NT2/D1 (cell line): ENCODE results near the gene TCAF1.
A peak's percentile ranks its signal among the peaks of the same experiment; 100 is the strongest.

ENCODE experiments used
- DNase-seq: peaks from one replicate; pipeline ENCODE4 v3.0.0-alpha.2; 2011; ENCODE audit warnings: low read depth, low spot score
- H3K27me3 ChIP-seq: 2 replicates; pipeline ENCODE4 v1.6.0; 2011; ENCODE audit warnings: mild to moderate bottlenecking; ENCODE audit not compliant: insufficient read length, insufficient read depth
- H3K36me3 ChIP-seq: 2 replicates; pipeline ENCODE4 v1.6.1; 2011; ENCODE audit warnings: mild to moderate bottlenecking, low read length, mixed read lengths; ENCODE audit not compliant: insufficient read depth, insufficient read length
- H3K4me1 ChIP-seq: 2 replicates; pipeline ENCODE4 v1.5.1; 2011; ENCODE audit not compliant: insufficient read depth, insufficient read length
- H3K4me3 ChIP-seq: 2 replicates; pipeline ENCODE4 v1.5.1; 2011; ENCODE audit warnings: low read depth; ENCODE audit not compliant: insufficient read length
- H3K9ac ChIP-seq: 2 replicates; pipeline ENCODE4 v1.6.0; 2011; ENCODE audit warnings: low read depth; ENCODE audit not compliant: insufficient read length
- H3K9me3 ChIP-seq: 2 replicates; pipeline ENCODE4 v1.5.1; 2011; ENCODE audit warnings: mild to moderate bottlenecking, low read length; ENCODE audit not compliant: insufficient read depth
- SUZ12 ChIP-seq: IDR thresholded peaks from 2 replicates; pipeline ENCODE4 v1.6.1; 2011; ENCODE audit not compliant: insufficient read length, insufficient read depth; ENCODE audit errors: extremely low read depth
- YY1 ChIP-seq: IDR thresholded peaks from 2 replicates; pipeline ENCODE4 v1.6.1; 2011; ENCODE audit not compliant: insufficient read length, insufficient read depth
- ZNF274 ChIP-seq: IDR thresholded peaks from 2 replicates; pipeline ENCODE4 v1.6.1; 2011; ENCODE audit warnings: mild to moderate bottlenecking, low read depth, low read length

The TCAF1 gene

DNA sequence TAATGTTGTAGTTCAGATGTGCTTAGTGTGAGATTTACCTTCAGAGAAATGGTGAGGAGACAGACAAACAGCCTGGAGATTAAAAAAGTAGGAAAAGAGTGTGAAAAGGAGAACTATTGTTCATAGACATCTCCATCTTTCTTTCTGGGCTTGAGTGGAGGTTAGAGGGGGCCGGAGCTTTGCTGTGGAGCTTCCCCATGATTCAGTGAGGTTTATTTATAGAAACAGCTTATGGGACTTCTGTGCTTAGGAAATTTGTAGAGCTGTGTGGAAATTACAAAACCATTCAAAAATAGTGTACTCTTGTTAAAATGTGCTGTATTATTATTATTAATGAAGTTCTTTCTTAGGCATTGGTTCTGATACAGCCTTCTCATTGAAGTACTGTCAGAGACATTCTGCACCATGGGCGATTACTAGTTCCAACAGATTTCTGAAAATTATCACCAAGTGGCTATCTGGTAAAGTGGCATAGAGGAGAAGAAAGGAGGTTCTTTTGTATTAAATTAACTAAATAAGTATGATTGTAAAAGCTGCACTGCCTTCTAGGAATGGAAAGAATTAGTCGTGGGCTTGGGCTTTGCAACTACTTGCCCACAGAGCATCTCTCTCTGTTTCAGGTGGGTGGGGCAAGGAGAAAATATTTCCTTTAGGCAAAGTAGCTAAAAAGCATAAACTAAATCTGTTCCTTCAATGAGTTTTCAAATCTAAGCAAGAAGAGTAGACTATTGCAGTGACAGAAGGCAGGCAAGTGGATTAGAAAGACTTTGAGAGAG is 8.7 kb upstream of the TCAF1 start:
- no peaks in the 10 kb centered on the region for H3K9me3 ChIP-seq
- no peaks in the 10 kb centered on the region for H3K27me3 ChIP-seq
- no peak for DNase-seq
- no peaks in the 10 kb centered on the region for H3K36me3 ChIP-seq
- H3K9ac ChIP-seq: no peak overlapping the region
- no peak for TF ChIP-seq ZNF274
- no peak for TF ChIP-seq SUZ12
- TF ChIP-seq YY1: no peak
- no peaks in the 10 kb centered on the region for H3K4me1 ChIP-seq
- no peak overlapping the region for H3K4me3 ChIP-seq

DNA sequence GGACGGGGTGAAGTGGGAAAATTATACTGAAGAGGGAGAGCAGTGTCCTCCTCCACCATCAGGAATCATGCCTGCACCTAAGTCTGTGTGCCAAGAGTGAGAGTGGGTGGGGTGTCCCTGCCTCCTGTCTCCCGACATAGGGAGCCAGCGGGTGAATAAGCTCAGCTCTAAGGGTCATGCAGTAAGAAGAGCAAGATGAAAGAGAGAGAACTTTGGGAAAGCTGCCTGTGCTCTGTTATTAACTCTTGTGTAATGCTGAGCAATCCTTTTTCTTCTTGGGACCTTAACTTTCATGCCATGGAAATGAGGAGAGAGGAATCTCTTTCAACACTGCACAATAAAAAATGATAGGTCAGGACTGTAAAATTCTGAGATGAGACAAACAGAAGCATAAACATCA is 7.9 kb upstream of the TCAF1 start:
- Histone ChIP-seq H3K4me1 (no peaks in the 10 kb centered on the region), H3K36me3 (no peaks in the 10 kb centered on the region), H3K9me3 (no peaks in the 10 kb centered on the region), H3K9ac (no peak overlapping the region), H3K27me3 (no peaks in the 10 kb centered on the region), H3K4me3 (no peak overlapping the region)
- TF ChIP-seq ZNF274: no peak
- TF ChIP-seq SUZ12: no peak
- TF ChIP-seq YY1: no peak
- DNase-seq: no peak

DNA sequence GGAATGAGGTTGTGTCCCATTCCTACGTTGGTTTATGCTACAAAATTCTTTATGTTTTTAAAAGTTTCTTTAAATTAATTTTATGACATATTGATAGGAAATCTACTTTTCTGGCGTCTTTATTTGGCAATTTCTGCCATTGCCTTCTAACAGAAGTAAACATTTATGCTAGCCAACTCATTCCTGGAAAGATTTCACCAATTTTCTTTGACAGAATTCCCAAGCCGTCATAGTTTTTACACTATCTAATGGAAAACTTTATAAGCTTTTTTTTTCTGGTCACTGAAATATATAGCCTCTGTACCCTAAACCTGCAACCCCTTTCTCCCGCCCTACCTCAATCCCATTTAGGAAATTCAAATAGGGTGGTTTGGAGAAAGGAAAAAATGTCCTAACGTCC is 6.1 kb upstream of the TCAF1 start:
- TF ChIP-seq YY1 (no peak), SUZ12 (no peak), ZNF274 (no peak)

DNA sequence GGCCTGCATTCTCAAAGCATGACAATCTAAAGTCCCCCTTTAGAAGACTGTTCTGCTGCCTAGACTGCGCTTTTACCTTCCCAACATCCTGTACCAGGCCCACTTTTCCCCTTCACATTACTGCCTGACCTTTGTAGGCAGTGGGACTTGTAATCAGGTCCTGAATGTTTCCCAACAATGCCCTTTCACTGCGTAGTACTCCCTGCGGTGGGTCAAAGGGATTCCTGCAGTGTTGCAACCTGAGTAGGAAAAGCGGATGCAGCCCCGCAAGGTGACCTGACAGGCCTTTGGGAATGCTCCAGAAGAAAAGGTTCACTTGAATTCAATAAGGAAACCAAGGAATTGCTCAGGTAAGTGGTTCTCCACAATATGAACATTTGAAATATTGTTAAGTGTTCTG is 4.9 kb upstream of the TCAF1 start:
- Histone ChIP-seq H3K9me3 (no peaks in the 10 kb centered on the region), H3K4me1 (no peaks in the 10 kb centered on the region), H3K36me3 (no peaks in the 10 kb centered on the region), H3K4me3 (no peak overlapping the region), H3K9ac (no peak overlapping the region), H3K27me3 (no peaks in the 10 kb centered on the region)
- TF ChIP-seq ZNF274 (no peak), SUZ12 (no peak), YY1 (no peak)
- DNase-seq: peak; percentile 61

More for the DNA sequence above, 6.1 kb upstream of the TCAF1 start:
- DNase-seq: no peak
- no peaks in the 10 kb centered on the region for H3K4me1 ChIP-seq
- H3K4me3 ChIP-seq: no peak overlapping the region
- no peaks in the 10 kb centered on the region for H3K27me3 ChIP-seq
- H3K9me3 ChIP-seq: no peaks in the 10 kb centered on the region
- H3K36me3 ChIP-seq: no peaks in the 10 kb centered on the region
- H3K9ac ChIP-seq: no peak overlapping the region

DNA sequence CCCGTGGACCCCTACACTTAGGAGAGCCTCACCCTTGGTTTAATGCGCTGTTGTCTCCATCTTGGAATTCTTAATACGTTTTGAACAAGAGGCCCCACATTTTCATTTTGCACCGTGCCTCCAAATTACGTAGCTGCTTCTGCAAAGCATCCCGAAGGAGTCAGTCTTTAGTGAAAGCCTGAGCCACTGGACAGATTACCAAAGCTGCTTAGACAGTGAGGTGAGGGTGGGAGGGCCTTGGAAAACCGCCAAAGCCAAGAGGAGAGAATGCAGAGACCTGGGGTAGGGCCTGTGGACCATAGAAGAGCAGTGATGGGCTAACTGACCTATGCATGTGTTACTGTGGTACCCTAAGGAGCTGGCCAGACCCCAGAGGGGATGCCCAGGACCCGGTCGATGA is 4.2 kb upstream of the TCAF1 start:
- no peaks in the 10 kb centered on the region for H3K9me3 ChIP-seq
- H3K4me3 ChIP-seq: no peak overlapping the region
- H3K27me3 ChIP-seq: no peaks in the 10 kb centered on the region
- H3K9ac ChIP-seq: no peak overlapping the region
- H3K4me1 ChIP-seq: no peaks in the 10 kb centered on the region
- DNase-seq: no peak
- TF ChIP-seq YY1 (no peak), SUZ12 (no peak), ZNF274 (no peak)
- H3K36me3 ChIP-seq: no peaks in the 10 kb centered on the region

DNA sequence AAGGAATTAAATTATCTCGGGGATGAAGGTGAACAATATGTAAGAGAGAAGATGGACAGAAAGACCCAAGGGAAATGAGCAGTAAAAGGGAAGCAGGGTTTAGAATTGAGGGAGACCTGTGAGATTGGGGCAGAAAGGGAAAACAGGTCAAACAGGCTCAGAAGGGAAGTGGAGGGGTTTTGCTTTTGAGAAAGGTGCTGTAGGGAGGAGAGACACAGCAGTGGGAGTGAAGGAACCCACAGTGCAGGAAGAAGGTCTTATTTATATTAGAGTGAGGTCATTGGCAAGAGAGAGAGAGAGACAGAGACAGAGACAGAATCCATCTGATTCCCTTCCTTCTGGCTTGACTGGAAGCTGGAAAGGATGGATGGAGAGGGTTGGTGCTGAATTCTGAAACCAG is 3.5 kb upstream of the TCAF1 start:
- no peak for TF ChIP-seq SUZ12
- no peak for TF ChIP-seq YY1
- no peak for TF ChIP-seq ZNF274
- Histone ChIP-seq H3K9me3 (no peaks in the 10 kb centered on the region), H3K4me1 (no peaks in the 10 kb centered on the region), H3K36me3 (no peaks in the 10 kb centered on the region), H3K4me3 (no peak overlapping the region), H3K9ac (no peak overlapping the region), H3K27me3 (no peaks in the 10 kb centered on the region)
- no peak for DNase-seq

DNA sequence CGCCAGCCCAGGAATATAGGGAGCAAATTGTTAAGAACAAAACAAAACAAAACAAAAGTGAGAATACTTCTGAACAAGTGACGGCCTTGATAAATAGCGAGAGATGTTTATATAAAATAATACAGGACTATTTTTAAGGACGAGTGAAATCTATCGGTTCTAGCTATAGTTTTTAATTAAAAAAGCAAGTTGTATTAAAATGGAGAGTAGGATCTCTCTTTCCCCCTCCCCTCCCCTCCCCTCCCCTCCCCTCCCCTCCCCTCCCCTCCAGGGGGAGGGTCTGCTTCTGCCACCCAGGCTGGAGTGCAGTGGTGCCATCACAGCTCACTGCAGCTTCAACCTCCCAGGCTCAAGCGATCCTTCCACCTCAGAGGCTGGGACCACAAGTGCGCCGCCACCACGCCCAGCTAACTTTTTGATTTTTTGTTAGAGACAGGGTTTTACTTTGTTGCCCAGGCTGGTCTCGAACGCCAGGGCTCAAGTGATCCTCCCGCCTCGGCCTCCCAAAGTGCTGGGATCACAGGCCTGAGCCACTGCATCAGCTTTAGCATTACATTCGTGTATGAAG is 440 bp upstream of the TCAF1 start:
- Histone ChIP-seq H3K4me3 (no peak overlapping the region), H3K4me1 (no peaks in the 10 kb centered on the region), H3K36me3 (peaks cover 5% of the 10 kb centered on the region), H3K9me3 (no peaks in the 10 kb centered on the region), H3K9ac (no peak overlapping the region), H3K27me3 (no peaks in the 10 kb centered on the region)
- DNase-seq: no peak
- TF ChIP-seq YY1 (no peak), SUZ12 (no peak), ZNF274 (no peak)
